H9 (cell line): ENCODE measurements around the gene OXA1L. TPM values are rescaled to one million over a fixed set of nuclear protein-coding genes. Genes with fewer than 3 reads are reported as not detected.
A peak's percentile ranks its signal among the peaks of the same experiment; 100 is the strongest.

Experiments used
- DNase-seq: peaks from one replicate; pipeline ENCODE4 v3.0.0-alpha.2; 2017
- H2AFZ ChIP-seq: one replicate; pipeline ENCODE4 v1.6.1; 2013; ENCODE audit warnings: mild to moderate bottlenecking, low read length, control low read depth, moderate library complexity
- H2AK5ac ChIP-seq: 2 replicates; pipeline ENCODE4 v1.6.1; 2013; ENCODE audit warnings: low read length, control low read depth, mixed read lengths; ENCODE audit not compliant: insufficient read length
- H2BK120ac ChIP-seq: one replicate; pipeline ENCODE4 v1.6.1; 2013; ENCODE audit warnings: low read depth, mild to moderate bottlenecking, low read length, control low read depth, inconsistent platforms; ENCODE audit not compliant: poor library complexity, severe bottlenecking
- H2BK12ac ChIP-seq: 2 replicates; pipeline ENCODE4 v1.6.1; 2013; ENCODE audit warnings: low read length, control low read depth, mixed read lengths, low read depth; ENCODE audit not compliant: insufficient read length
- H2BK15ac ChIP-seq: 2 replicates; pipeline ENCODE4 v1.6.1; 2013; ENCODE audit warnings: low read depth, low read length, control low read depth
- H2BK20ac ChIP-seq: one replicate; pipeline ENCODE4 v1.6.1; 2013; ENCODE audit warnings: low read depth, mild to moderate bottlenecking, low read length, control low read depth, inconsistent platforms; ENCODE audit not compliant: poor library complexity, severe bottlenecking
- H2BK5ac ChIP-seq: 2 replicates; pipeline ENCODE4 v1.6.1; 2013; ENCODE audit warnings: low read length, control low read depth, mixed read lengths; ENCODE audit not compliant: insufficient read length
- H3K14ac ChIP-seq: 2 replicates; pipeline ENCODE4 v1.6.1; 2013; ENCODE audit warnings: low read length, control low read depth; ENCODE audit not compliant: insufficient read depth
- H3K18ac ChIP-seq: 2 replicates; pipeline ENCODE4 v1.6.1; 2013; ENCODE audit warnings: low read depth, mild to moderate bottlenecking, mixed read lengths, low read length, control low read depth; ENCODE audit not compliant: insufficient read length
- H3K23ac ChIP-seq: 2 replicates; pipeline ENCODE4 v1.6.1; 2013; ENCODE audit warnings: low read length, control low read depth, mixed read lengths, low read depth; ENCODE audit not compliant: insufficient read length
- H3K23me2 ChIP-seq: 2 replicates; pipeline ENCODE4 v1.6.1; 2013; ENCODE audit warnings: low read depth, mild to moderate bottlenecking, mixed read lengths, low read length, control low read depth; ENCODE audit not compliant: insufficient read length, poor library complexity, severe bottlenecking
- H3K27ac ChIP-seq: 2 replicates; pipeline ENCODE4 v1.5.1; 2013; ENCODE audit warnings: low read length, control low read depth, mixed read lengths, low read depth; ENCODE audit not compliant: insufficient read length
- H3K27me3 ChIP-seq: 2 replicates; pipeline ENCODE4 v1.6.1; 2013; ENCODE audit warnings: low read length, control low read depth, inconsistent platforms; ENCODE audit not compliant: insufficient read depth
- H3K4ac ChIP-seq: 2 replicates; pipeline ENCODE4 v1.6.1; 2013; ENCODE audit warnings: low read depth, mild to moderate bottlenecking, control low read depth, inconsistent platforms, low read length, moderate library complexity
- H3K4me1 ChIP-seq: 2 replicates; pipeline ENCODE4 v1.6.1; 2013; ENCODE audit warnings: low read length, control low read depth, inconsistent platforms; ENCODE audit not compliant: insufficient read depth
- H3K4me2 ChIP-seq: 2 replicates; pipeline ENCODE4 v1.6.1; 2013; ENCODE audit warnings: low read length, control low read depth, mixed read lengths; ENCODE audit not compliant: insufficient read length, insufficient read depth
- H3K56ac ChIP-seq: 2 replicates; pipeline ENCODE4 v1.6.1; 2013; ENCODE audit warnings: low read depth, mild to moderate bottlenecking, mixed read lengths, low read length, control low read depth; ENCODE audit not compliant: insufficient read length
- H3K79me1 ChIP-seq: 2 replicates; pipeline ENCODE4 v1.6.1; 2013; ENCODE audit warnings: low read depth, mild to moderate bottlenecking, moderate library complexity, low read length, control low read depth, inconsistent platforms; ENCODE audit not compliant: insufficient read depth, poor library complexity, severe bottlenecking
- H3K79me2 ChIP-seq: 2 replicates; pipeline ENCODE4 v1.6.1; 2013; ENCODE audit warnings: low read length, control low read depth, inconsistent platforms; ENCODE audit not compliant: insufficient read depth
- H3K9ac ChIP-seq: 2 replicates; pipeline ENCODE4 v1.6.1; 2013; ENCODE audit warnings: low read length, control low read depth, mixed read lengths; ENCODE audit not compliant: insufficient read length; ENCODE audit errors: extremely low read depth
- H3K9me3 ChIP-seq: one replicate; pipeline ENCODE4 v1.6.1; 2013; ENCODE audit warnings: low read depth, low read length, inconsistent platforms; ENCODE audit not compliant: control insufficient read depth
- H3T11ph ChIP-seq: one replicate; pipeline ENCODE4 v1.6.1; 2013; ENCODE audit warnings: mild to moderate bottlenecking, low read length, control low read depth, inconsistent platforms
- H4K20me1 ChIP-seq: one replicate; pipeline ENCODE4 v1.6.1; 2013; ENCODE audit not compliant: control insufficient read depth, insufficient read length, insufficient read depth
- H4K5ac ChIP-seq: 2 replicates; pipeline ENCODE4 v1.6.1; 2013; ENCODE audit warnings: low read depth, mild to moderate bottlenecking, mixed read lengths, low read length, control low read depth; ENCODE audit not compliant: insufficient read length
- H4K8ac ChIP-seq: replicated peaks from 2 replicates; pipeline ENCODE4 v1.6.1; 2013; ENCODE audit warnings: low read length, control low read depth, mixed read lengths, low read depth; ENCODE audit not compliant: insufficient read length
- H4K91ac ChIP-seq: 2 replicates; pipeline ENCODE4 v1.6.1; 2013; ENCODE audit warnings: low read depth, mild to moderate bottlenecking, moderate library complexity, mixed read lengths, low read length, control low read depth; ENCODE audit not compliant: insufficient read length
- H3K27ac Mint-ChIP-seq, 3 experiments: 2 replicates in 2 of 3; 3 replicates in 1 of 3; pipeline ENCODE4 v1.8.0; 2020 to 2021; ENCODE audit warnings: mixed read lengths in 3 of 3, mild to moderate bottlenecking in 1 of 3, moderate library complexity in 1 of 3
- H3K27me3 Mint-ChIP-seq: 2 replicates; pipeline ENCODE4 v1.8.0; 2021; ENCODE audit warnings: low read depth, mild to moderate bottlenecking, moderate library complexity, mixed read lengths
- H3K36me3 Mint-ChIP-seq, 3 experiments: 2 replicates in 2 of 3; 3 replicates in 1 of 3; pipeline ENCODE4 v1.8.0; 2020 to 2021; ENCODE audit warnings: low read depth in 3 of 3, mixed read lengths in 3 of 3; ENCODE audit not compliant: insufficient read depth in 1 of 3
- H3K4me1 Mint-ChIP-seq, 2 experiments: 2 replicates each; pipeline ENCODE4 v1.8.0; 2020; ENCODE audit warnings: mixed read lengths in 2 of 2
- H3K4me3 Mint-ChIP-seq, 2 experiments: 2 replicates in 1 of 2; 3 replicates in 1 of 2; pipeline ENCODE4 v1.8.0; 2020 to 2021; ENCODE audit warnings: mild to moderate bottlenecking in 2 of 2, mixed read lengths in 2 of 2, moderate library complexity in 1 of 2
- H3K9me3 Mint-ChIP-seq, 2 experiments: 2 replicates in 1 of 2; 3 replicates in 1 of 2; pipeline ENCODE4 v1.8.0; 2020; ENCODE audit warnings: mild to moderate bottlenecking in 2 of 2, mixed read lengths in 2 of 2, moderate library complexity in 1 of 2
- WGBS: extraction: QIAGEN DNeasy Blood & Tissue Kit; methylation state at CpG from one replicate; pipeline ENCODE4 v1.1.7; 2013; ENCODE audit warnings: missing lambda C conversion rate, low lambda C conversion rate, mixed read lengths; ENCODE audit not compliant: insufficient read length; ENCODE audit errors: extremely low coverage; 5-methylcytosine and 5-hydroxymethylcytosine counted together
- total RNA-seq: library from RNA; stranded (reverse); gene quantifications from 2 replicates; pipeline ENCODE4 v1.2.1, GENCODE V29; 2021
- TF ChIP-seq, protein P1 (sequence below): fragments of 200-600 bp; sonication (generic); conservative IDR thresholded peaks from 3 replicates; pipeline ENCODE4 v1.8.0; 2021; ENCODE audit warnings: antibody characterized with exemption, mild to moderate bottlenecking

Gene OXA1L
- total RNA-seq, 1 experiment from 2014 or later, result 128 TPM

DNA sequence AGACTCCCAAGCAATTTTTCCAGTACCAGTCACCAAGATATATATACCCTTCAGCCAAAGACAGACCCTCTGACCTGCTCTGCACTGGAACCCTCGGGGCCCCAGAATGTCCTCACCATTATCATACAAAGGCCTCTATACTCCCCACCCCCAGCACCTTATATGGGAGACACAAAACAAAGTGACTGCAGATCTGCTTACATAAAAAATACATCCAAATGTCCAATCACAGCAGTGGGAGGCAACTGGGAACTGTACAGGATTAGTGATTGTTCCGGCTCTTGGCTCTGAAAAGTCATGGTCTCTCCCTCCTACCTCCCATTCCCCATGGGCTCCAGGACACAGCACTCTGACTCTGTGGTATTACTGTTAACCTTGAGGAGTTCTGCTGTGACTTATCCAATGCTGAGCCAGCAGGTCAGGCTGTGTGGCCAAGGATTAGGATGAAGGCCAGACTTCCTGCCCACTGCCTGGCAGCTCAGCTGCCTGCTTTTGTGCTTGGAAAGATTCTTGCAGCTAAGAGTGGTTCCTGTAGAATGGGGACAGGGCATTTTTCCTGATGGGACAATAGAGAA lies 13.7 kb downstream of the OXA1L start:
- Histone ChIP-seq H3K14ac (no peak overlapping the region), H3K9me3 (no peaks in the 10 kb centered on the region), H3K4me2 (no peak overlapping the region), H4K20me1 (no peaks in the 10 kb centered on the region), H2BK120ac (no peak overlapping the region), H4K8ac (no peak overlapping the region), H3K23ac (no peak overlapping the region), H3K79me2 (no peaks in the 10 kb centered on the region), H4K91ac (no peak overlapping the region), H3K27ac (no peak overlapping the region), H2BK15ac (no peak overlapping the region), H2BK5ac (no peak overlapping the region), H3K4ac (no peak overlapping the region), H3K23me2 (no peaks in the 10 kb centered on the region), H3K56ac (no peak overlapping the region), H3T11ph (no peak overlapping the region), H2AFZ (no peak overlapping the region), H3K79me1 (no peaks in the 10 kb centered on the region), H3K27me3 (no peaks in the 10 kb centered on the region), H3K18ac (no peak overlapping the region), H2BK20ac (no peak overlapping the region), H3K9ac (no peak overlapping the region), H2BK12ac (no peak overlapping the region), H3K4me1 (no peaks in the 10 kb centered on the region), H2AK5ac (no peak overlapping the region), H4K5ac (no peak overlapping the region)
- H3K4me3 Mint-ChIP-seq, result no peak overlapping the region
- peaks cover 8 to 11% of the 10 kb centered on the region in 2 experiments for H3K4me1 Mint-ChIP-seq
- H3K36me3 Mint-ChIP-seq, result no peaks in the 10 kb centered on the region; a peak in 1 of 7 replicates
- H3K27ac Mint-ChIP-seq, result 0 out of 7 replicates have a peak overlapping the region, but pooled peaks of 1 of the 3 experiments have one; percentile 33
- TF ChIP-seq, protein P1, sequence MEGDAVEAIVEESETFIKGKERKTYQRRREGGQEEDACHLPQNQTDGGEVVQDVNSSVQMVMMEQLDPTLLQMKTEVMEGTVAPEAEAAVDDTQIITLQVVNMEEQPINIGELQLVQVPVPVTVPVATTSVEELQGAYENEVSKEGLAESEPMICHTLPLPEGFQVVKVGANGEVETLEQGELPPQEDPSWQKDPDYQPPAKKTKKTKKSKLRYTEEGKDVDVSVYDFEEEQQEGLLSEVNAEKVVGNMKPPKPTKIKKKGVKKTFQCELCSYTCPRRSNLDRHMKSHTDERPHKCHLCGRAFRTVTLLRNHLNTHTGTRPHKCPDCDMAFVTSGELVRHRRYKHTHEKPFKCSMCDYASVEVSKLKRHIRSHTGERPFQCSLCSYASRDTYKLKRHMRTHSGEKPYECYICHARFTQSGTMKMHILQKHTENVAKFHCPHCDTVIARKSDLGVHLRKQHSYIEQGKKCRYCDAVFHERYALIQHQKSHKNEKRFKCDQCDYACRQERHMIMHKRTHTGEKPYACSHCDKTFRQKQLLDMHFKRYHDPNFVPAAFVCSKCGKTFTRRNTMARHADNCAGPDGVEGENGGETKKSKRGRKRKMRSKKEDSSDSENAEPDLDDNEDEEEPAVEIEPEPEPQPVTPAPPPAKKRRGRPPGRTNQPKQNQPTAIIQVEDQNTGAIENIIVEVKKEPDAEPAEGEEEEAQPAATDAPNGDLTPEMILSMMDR, result no peak
- H3K9me3 Mint-ChIP-seq, result no peaks in the 10 kb centered on the region
- WGBS, result no CpG with 5 or more reads among the region's 2 CpGs
- H3K27me3 Mint-ChIP-seq, result no peaks in the 10 kb centered on the region
- DNase-seq, result no peak
